ENCODE data around the gene TTC28.

Gene TTC28

DNA sequence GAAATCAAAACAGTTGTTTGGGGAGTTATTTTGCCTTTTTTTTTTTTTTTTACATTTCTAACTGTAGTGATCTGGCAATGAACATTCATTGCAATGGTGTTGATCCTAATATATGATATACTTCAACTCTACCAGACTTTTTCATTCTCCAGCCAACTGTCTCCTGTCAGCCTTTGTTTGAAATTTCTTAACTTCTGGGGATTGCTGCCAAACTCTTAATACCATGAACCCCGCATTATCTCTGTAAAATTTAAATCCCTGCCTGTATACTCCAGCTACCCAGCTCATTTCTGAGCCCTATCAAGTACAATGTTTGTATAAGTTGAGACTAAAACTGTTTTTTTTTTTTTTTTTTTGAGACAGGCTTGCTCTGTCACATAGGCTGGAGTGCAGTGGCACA is 280.7 kb downstream of the TTC28 start:
- no peak overlapping the region for H3K4me3 ChIP-seq (ENCODE audit: low read depth, low read length)
- TF ChIP-seq, protein P1, sequence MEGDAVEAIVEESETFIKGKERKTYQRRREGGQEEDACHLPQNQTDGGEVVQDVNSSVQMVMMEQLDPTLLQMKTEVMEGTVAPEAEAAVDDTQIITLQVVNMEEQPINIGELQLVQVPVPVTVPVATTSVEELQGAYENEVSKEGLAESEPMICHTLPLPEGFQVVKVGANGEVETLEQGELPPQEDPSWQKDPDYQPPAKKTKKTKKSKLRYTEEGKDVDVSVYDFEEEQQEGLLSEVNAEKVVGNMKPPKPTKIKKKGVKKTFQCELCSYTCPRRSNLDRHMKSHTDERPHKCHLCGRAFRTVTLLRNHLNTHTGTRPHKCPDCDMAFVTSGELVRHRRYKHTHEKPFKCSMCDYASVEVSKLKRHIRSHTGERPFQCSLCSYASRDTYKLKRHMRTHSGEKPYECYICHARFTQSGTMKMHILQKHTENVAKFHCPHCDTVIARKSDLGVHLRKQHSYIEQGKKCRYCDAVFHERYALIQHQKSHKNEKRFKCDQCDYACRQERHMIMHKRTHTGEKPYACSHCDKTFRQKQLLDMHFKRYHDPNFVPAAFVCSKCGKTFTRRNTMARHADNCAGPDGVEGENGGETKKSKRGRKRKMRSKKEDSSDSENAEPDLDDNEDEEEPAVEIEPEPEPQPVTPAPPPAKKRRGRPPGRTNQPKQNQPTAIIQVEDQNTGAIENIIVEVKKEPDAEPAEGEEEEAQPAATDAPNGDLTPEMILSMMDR (IDR thresholded peaks at IDR 0.05; ENCODE audit: control insufficient read depth, extremely low read depth, insufficient read depth), result no peak
- no peak for DNase-seq (ENCODE audit: low read depth)

DNA sequence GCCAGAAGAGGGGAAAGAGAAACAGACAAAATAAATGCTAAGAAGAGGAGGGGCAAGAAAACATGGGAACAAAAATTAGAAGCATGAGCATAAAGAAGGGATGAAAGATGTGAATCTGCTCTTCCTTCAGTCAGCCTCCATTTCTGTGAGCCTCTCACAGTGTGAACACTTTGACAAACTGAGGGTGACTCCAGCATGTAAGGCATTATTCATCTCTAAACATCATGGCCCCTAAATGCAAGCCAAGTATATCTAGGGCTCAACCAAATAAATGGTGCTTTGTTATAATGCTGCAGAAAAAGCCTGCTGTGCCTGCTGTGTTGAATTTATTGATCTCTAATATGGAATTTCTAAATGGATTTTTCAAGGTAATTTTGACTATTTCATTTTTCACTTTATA is 281.3 kb downstream of the TTC28 start:
- H3K4me3 ChIP-seq (ENCODE audit: low read depth, low read length), result no peak overlapping the region
- DNase-seq (ENCODE audit: low read depth), result no peak
- TF ChIP-seq, protein P1 (IDR thresholded peaks at IDR 0.05; ENCODE audit: control insufficient read depth, extremely low read depth, insufficient read depth), result no peak

DNA sequence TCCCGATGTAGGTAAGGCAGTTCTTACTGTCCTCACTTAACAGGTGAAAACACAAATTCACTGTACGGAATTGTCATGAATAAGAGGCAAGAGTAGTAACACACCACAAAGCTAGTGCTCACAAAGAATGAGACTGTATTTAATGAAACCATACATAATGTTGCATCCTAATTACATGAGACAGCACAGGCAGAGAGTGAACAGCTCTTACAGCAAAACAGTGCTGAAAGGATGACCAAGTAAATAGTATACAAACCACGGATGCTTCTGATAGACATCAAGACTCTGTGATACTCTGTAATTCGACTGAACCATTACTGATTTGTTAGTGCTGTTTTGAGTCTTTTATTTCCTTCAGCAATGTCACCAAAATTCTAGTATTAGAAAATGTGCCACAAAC is 282.3 kb downstream of the TTC28 start:
- no peak overlapping the region for H3K4me3 ChIP-seq (ENCODE audit: low read depth, low read length)
- TF ChIP-seq, protein P1 (IDR thresholded peaks at IDR 0.05; ENCODE audit: control insufficient read depth, extremely low read depth, insufficient read depth), result no peak
- no peak for DNase-seq (ENCODE audit: low read depth)

DNA sequence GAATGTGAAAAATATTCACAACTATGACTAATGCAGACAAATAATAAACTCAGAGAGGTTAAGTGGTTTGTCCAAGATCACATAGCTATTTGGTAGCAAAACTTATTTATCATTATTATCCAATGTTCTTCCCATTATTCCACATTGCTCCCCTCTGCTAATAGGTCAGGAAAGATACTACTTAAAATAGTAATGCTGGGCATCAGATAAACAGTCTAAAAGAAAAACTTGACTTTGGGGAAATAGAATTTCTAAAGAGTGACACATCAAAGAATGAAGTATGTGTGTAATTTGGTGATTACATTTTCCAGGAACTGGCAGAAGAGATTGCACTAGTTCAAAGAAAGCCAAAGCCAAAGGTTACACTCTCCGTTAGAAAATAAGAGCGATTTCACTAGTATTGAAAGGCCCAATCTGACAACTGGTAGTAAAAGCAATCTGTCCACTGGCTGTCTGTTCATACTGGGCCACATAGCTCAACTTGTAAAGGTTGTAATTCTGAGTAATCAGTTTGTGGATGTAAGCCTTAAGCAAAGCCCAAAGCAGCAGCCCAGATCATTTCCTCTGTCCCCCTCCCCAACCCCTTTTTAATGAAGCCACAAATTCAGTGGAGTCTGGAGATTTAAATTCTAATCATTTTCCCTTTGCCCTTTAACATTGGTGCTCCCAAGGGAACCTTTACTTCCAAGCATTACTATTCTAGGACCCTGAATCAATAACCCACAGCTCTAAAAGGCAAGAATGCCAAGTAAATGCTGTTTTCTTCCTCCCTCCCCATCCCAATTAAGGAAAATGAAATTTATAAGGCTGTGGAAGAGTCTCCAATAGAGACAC is 283.5 kb downstream of the TTC28 start:
- DNase-seq (ENCODE audit: low read depth), result no peak
- H3K4me3 ChIP-seq (ENCODE audit: low read depth, low read length), result no peak overlapping the region
- TF ChIP-seq, protein P1 (IDR thresholded peaks at IDR 0.05; ENCODE audit: control insufficient read depth, extremely low read depth, insufficient read depth), result no peak

DNA sequence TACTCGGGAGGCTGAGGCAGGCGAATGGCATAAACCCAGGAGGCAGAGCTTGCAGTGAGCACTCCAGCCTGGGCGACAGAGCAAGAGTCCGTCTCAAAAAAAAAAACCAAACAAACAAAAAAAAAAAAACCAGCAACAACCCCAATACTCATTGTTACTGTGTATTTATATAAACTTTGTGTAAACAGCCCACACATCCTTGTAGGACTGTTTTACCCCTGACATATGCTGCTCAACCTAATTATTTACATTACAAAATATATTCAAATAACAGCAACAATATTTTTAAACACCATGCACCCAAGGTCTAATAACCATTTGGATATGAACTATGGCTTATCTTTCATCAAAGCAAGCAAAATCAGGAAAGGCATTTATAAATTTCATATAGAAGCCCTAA is 284.1 kb downstream of the TTC28 start:
- TF ChIP-seq, protein P1 (IDR thresholded peaks at IDR 0.05; ENCODE audit: control insufficient read depth, extremely low read depth, insufficient read depth), result no peak
- no peak for DNase-seq (ENCODE audit: low read depth)
- no peak overlapping the region for H3K4me3 ChIP-seq (ENCODE audit: low read depth, low read length)

DNA sequence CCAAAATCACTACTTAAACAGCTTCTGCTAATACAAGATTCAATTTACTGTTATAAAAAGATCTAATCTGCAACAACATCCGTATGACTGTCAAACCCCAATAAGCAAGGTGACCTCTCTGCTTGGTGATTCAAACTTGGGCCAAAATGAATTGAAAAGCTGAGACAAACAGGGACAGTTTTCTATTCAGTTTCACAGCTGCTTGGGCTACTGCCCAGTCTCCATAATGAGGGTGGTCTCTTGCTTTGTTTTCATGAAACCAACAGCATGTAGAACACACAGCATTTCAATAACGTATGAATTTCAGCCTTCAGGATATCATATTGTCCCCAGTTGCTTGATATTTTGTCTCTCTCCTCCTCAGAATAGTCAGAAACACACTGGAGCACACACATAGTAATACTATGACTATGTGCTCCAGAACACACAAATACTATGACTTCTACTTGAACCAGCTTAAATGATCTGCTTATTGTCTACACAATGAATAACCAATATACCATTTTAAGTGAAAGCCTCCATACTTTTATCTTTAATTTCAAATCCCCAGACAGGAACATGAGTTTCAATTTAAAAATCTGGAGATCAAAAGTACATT is 285.0 kb downstream of the TTC28 start:
- TF ChIP-seq, protein P1 (IDR thresholded peaks at IDR 0.05; ENCODE audit: control insufficient read depth, extremely low read depth, insufficient read depth), result no peak
- no peak overlapping the region for H3K4me3 ChIP-seq (ENCODE audit: low read depth, low read length)
- no peak for DNase-seq (ENCODE audit: low read depth)

All from LNCaP clone FGC (cell line).